Measurements from ENCODE around the gene ARFGAP2.

DNA sequence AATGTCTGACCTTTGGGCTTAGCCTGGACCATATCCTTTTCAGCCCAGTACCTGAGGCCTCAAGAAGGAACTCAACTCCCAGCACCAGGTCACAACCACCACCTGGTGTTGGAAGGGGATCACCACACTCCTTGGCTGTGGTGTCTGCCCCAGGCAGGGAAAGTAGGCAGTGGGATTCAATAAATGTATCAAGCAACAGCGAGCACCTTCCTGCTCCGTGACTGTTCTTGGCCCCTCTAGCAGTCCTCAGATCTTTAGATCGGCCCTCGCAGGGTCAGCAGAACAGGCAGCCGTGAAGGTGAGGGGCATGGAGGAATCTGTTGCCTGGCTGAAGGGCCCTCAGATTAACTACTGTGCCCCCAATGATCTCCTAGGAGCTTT, 15.9 kb downstream of the ARFGAP2 start:
- no peak for TF ChIP-seq EZH2phosphoT487 (IDR thresholded peaks at IDR 0.05; ENCODE audit: borderline replicate concordance)
- no peak for TF ChIP-seq CTCF (conservative IDR thresholded peaks at IDR 0.05; ENCODE audit: low read length)

Data from Loucy (cell line).